Transverse colon (tissue), 3 donors: ENCODE results near the gene ANKS1A.

Experiments used
- EP300 ChIP-seq: sonication (generic); formaldehyde crosslinking; IDR thresholded peaks from one replicate; pipeline ENCODE4 v1.6.1; 2017; ENCODE audit warnings: antibody characterized with exemption, low read depth
- TF ChIP-seq, protein P1 (sequence below), 5 experiments: fragments of 200-600 bp in 3 of 5; fragments of 450-650 bp in 2 of 5; sonication (generic) in 3 of 5; IDR thresholded peaks; 1 replicate in 2 of 5; 2 replicates in 3 of 5; pipeline ENCODE4 v1.5.1; 2016 to 2017; ENCODE audit warnings: antibody characterized with exemption in 5 of 5, inconsistent platforms in 3 of 5, mild to moderate bottlenecking in 2 of 5, moderate library complexity in 1 of 5

DNA sequence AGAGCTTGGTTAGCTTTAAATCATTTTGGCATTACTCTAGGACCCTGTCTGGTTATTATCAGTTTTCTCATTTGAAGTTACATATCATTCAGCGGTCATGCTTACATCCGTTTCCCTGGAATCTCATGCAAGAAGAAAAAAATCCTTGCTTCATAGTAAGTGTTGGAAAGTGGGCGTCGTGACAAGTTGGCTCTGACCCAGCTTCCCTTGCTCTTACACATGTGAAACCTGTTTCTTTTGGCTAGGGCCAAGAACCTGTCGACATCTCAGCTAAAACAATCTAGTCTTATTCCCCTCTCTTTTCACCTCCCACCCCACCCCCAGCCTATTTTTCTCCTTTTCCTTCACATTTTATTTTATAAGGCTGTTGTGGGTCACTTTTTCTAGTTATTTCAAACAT lies 45.5 kb downstream of the ANKS1A start:
- TF ChIP-seq, protein P1, sequence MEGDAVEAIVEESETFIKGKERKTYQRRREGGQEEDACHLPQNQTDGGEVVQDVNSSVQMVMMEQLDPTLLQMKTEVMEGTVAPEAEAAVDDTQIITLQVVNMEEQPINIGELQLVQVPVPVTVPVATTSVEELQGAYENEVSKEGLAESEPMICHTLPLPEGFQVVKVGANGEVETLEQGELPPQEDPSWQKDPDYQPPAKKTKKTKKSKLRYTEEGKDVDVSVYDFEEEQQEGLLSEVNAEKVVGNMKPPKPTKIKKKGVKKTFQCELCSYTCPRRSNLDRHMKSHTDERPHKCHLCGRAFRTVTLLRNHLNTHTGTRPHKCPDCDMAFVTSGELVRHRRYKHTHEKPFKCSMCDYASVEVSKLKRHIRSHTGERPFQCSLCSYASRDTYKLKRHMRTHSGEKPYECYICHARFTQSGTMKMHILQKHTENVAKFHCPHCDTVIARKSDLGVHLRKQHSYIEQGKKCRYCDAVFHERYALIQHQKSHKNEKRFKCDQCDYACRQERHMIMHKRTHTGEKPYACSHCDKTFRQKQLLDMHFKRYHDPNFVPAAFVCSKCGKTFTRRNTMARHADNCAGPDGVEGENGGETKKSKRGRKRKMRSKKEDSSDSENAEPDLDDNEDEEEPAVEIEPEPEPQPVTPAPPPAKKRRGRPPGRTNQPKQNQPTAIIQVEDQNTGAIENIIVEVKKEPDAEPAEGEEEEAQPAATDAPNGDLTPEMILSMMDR (IDR thresholded peaks at IDR 0.05), result no peak
- TF ChIP-seq EP300, result no peak
